Gastrocnemius medialis (tissue), 4 donors: ENCODE results near the gene UBL7. TPM values are rescaled to one million over a fixed set of nuclear protein-coding genes. Genes with fewer than 3 reads are reported as not detected.

Experiments
- ATAC-seq, 2 donors: fragments of 150-250 bp; one replicate each; pipeline ENCODE4 v1.9.1; 2016
- DNase-seq, 2 donors: peaks; one replicate each; pipeline ENCODE4 v3.0.0-alpha.2; 2019
- H3K27ac ChIP-seq, 4 donors: fragments of 200-600 bp; sonication (generic); 1 replicate in 1 of 4; 2 replicates in 3 of 4; pipeline ENCODE4 v1.5.1; 2016 to 2018; ENCODE audit warnings: mild to moderate bottlenecking in 2 of 4, moderate library complexity in 1 of 4
- H3K27me3 ChIP-seq, 3 donors: fragments of 200-600 bp; sonication (generic) in 2 of 3; 1 replicate in 1 of 3; 2 replicates in 2 of 3; pipeline versions ENCODE4 v1.5.1 to v1.6.0; 2016 to 2019; ENCODE audit warnings: mild to moderate bottlenecking in 1 of 3, moderate library complexity in 1 of 3
- H3K36me3 ChIP-seq, 2 donors: fragments of 200-600 bp; sonication (generic) in 1 of 2; one replicate each; pipeline ENCODE4 v1.5.1; 2017 to 2018
- H3K4me1 ChIP-seq, 2 donors: fragments of 200-600 bp; sonication (generic) in 1 of 2; one replicate each; pipeline ENCODE4 v1.5.1; 2016 to 2017; ENCODE audit warnings: mild to moderate bottlenecking in 2 of 2
- H3K4me3 ChIP-seq, 4 donors: fragments of 200-600 bp; sonication (generic) in 3 of 4; 1 replicate in 1 of 4; 2 replicates in 3 of 4; pipeline ENCODE4 v1.5.1; 2016 to 2019; ENCODE audit warnings: mild to moderate bottlenecking in 2 of 4
- H3K9me3 ChIP-seq, 3 donors: fragments of 200-600 bp; sonication (generic) in 2 of 3; 1 replicate in 1 of 3; 2 replicates in 2 of 3; pipeline ENCODE4 v1.5.1; 2016 to 2019
- CTCF ChIP-seq, 5 experiments: fragments of 450-650 bp in 3 of 5; fragments of 200-600 bp in 2 of 5; sonication (generic) in 2 of 5; IDR thresholded peaks in 4 of 5; conservative IDR thresholded peaks in 1 of 5; 1 replicate in 4 of 5; 2 replicates in 1 of 5; pipeline ENCODE4 v1.5.1; 2016 to 2019; ENCODE audit warnings: antibody characterized with exemption in 5 of 5, mild to moderate bottlenecking in 3 of 5, moderate library complexity in 3 of 5
- POLR2A ChIP-seq, 2 donors: fragments of 450-650 bp; IDR thresholded peaks; one replicate each; pipeline ENCODE4 v1.6.1; 2017; ENCODE audit warnings: antibody characterized with exemption in 2 of 2, mild to moderate bottlenecking in 2 of 2, moderate library complexity in 2 of 2
- in situ Hi-C, 4 donors: fragments of 200-750 bp; cut with MboI; loops; one replicate each; pipeline versions ENCODE4 v1.15.0 to v1.8.0; 2017; ENCODE audit warnings: low sequenced_read_pairs in 4 of 4
- intact Hi-C: fragments of 100-400 bp; cut with DNase I; formaldehyde crosslinking; loops from one replicate; pipeline ENCODE4 v1.15.1; 2023; ENCODE audit warnings: low total_unique reads
- total RNA-seq, 4 donors: library from RNA; depleted of rRNA; stranded (reverse); fragments of >200 nt; gene quantifications; one replicate each; pipeline versions ENCODE4 v1.1.0 to v1.2.3, GENCODE V29; 2016

The UBL7 gene
- total RNA-seq, 4 donors from 2014 or later = 66.4 to 139 (median 83.2) TPM

GRCh38 chr15:74413350-74414080 is 47.4 kb downstream of the UBL7 start:
- ATAC-seq (no peak), DNase-seq (no peak)
- TF ChIP-seq POLR2A (IDR thresholded peaks at IDR 0.05) (no peak), CTCF (IDR thresholded peaks at IDR 0.05 in 4 of 5, conservative IDR thresholded peaks at IDR 0.05 in 1 of 5) (no peak)
- H3K27ac ChIP-seq = no peak overlapping the region
- no peaks in the 10 kb centered on the region for H3K36me3 ChIP-seq
- no peaks in the 10 kb centered on the region for H3K27me3 ChIP-seq
- H3K4me3 ChIP-seq = no peak overlapping the region
- in situ Hi-C loops (no loop called here), intact Hi-C loops (no loop called here)
- no peaks in the 10 kb centered on the region for H3K9me3 ChIP-seq
- no peaks in the 10 kb centered on the region for H3K4me1 ChIP-seq

- H3K36me3 ChIP-seq = no peaks in the 10 kb centered on the region
- TF ChIP-seq CTCF (IDR thresholded peaks at IDR 0.05 in 4 of 5, conservative IDR thresholded peaks at IDR 0.05 in 1 of 5) (no peak), POLR2A (IDR thresholded peaks at IDR 0.05) (no peak)
- no peak overlapping the region for H3K4me3 ChIP-seq
- H3K27me3 ChIP-seq = no peaks in the 10 kb centered on the region
- ATAC-seq (no peak), DNase-seq (no peak)
- H3K9me3 ChIP-seq = no peaks in the 10 kb centered on the region
- intact Hi-C loops (no loop called here), in situ Hi-C loops (no loop called here)
- H3K4me1 ChIP-seq = no peaks in the 10 kb centered on the region
- no peak overlapping the region for H3K27ac ChIP-seq
Measured at GRCh38 chr15:74412159-74412558, 48.8 kb downstream of the UBL7 start.

- H3K36me3 ChIP-seq = no peaks in the 10 kb centered on the region
- DNase-seq = no peak
- TF ChIP-seq POLR2A (IDR thresholded peaks at IDR 0.05) = no peak
- no peak for TF ChIP-seq CTCF (IDR thresholded peaks at IDR 0.05 in 4 of 5, conservative IDR thresholded peaks at IDR 0.05 in 1 of 5)
- no peak for ATAC-seq
- in situ Hi-C loops = no loop called here
- intact Hi-C loops = no loop called here
- no peaks in the 10 kb centered on the region for H3K9me3 ChIP-seq
- no peak overlapping the region for H3K27ac ChIP-seq
- no peaks in the 10 kb centered on the region for H3K27me3 ChIP-seq
- no peak overlapping the region for H3K4me3 ChIP-seq
- H3K4me1 ChIP-seq = no peaks in the 10 kb centered on the region
Measured at GRCh38 chr15:74411686-74412085, 49.3 kb downstream of the UBL7 start.

GRCh38 chr15:74410502-74410901 is 50.5 kb downstream of the UBL7 start:
- Histone ChIP-seq H3K4me1 (no peaks in the 10 kb centered on the region), H3K9me3 (no peaks in the 10 kb centered on the region), H3K4me3 (no peak overlapping the region), H3K27me3 (no peaks in the 10 kb centered on the region), H3K36me3 (no peaks in the 10 kb centered on the region), H3K27ac (no peak overlapping the region)
- in situ Hi-C loops = no loop called here
- ATAC-seq (no peak), DNase-seq (no peak)
- intact Hi-C loops = no loop called here
- TF ChIP-seq POLR2A (IDR thresholded peaks at IDR 0.05) (no peak), CTCF (IDR thresholded peaks at IDR 0.05 in 4 of 5, conservative IDR thresholded peaks at IDR 0.05 in 1 of 5) (no peak)

GRCh38 chr15:74409225-74409624 is 51.7 kb downstream of the UBL7 start:
- intact Hi-C loops (no loop called here), in situ Hi-C loops (no loop called here)
- DNase-seq = no peak
- Histone ChIP-seq H3K27me3 (no peaks in the 10 kb centered on the region), H3K27ac (no peak overlapping the region), H3K9me3 (no peaks in the 10 kb centered on the region), H3K4me1 (no peaks in the 10 kb centered on the region), H3K36me3 (no peaks in the 10 kb centered on the region), H3K4me3 (no peak overlapping the region)
- no peak for ATAC-seq
- TF ChIP-seq CTCF (IDR thresholded peaks at IDR 0.05 in 4 of 5, conservative IDR thresholded peaks at IDR 0.05 in 1 of 5) (no peak), POLR2A (IDR thresholded peaks at IDR 0.05) (no peak)
